Stimulated activated CD4-positive, alpha-beta T cell treated with anti-CD3 and anti-CD28 coated beads, Interleukin-1b, Interleukin-23, amount 100 ng/mL, for 4 hours (primary cell): ENCODE data around the gene ELMOD1.
"Not testable (repeated sequence)": the region's sequence is repeated elsewhere in the genome, so short reads cannot be mapped to it uniquely, and the experiment has no call there.

Experiments used
- DNase-seq, 2 donors: peaks; one replicate each; pipeline ENCODE4 v3.0.0-alpha.2; 2020; ENCODE audit warnings: low read depth in 2 of 2

The ELMOD1 gene

GRCh38 chr11:107590460-107591377 lies at the start of gene ELMOD1:
Gene ELMOD1, plus strand, starts transcription at chr11:107591147. Its CDS starts 27,043 bp downstream, at chr11:107618190.
- DNase-seq = peak in 1 of 2 donors; percentile 30

GRCh38 chr11:107545101-107545514 lies 45.8 kb upstream of the ELMOD1 start:
- DNase-seq = no peak

GRCh38 chr11:107547961-107548360 lies 43.0 kb upstream of the ELMOD1 start:
- no peak for DNase-seq

GRCh38 chr11:107549253-107549953 lies 41.5 kb upstream of the ELMOD1 start:
- DNase-seq = no peak

GRCh38 chr11:107549954-107550285 lies 41.0 kb upstream of the ELMOD1 start:
- DNase-seq = no peak

- DNase-seq = no peak
These were observed 40.6 kb upstream of the ELMOD1 start for GRCh38 chr11:107550304-107550703.

GRCh38 chr11:107561688-107562087 lies 29.3 kb upstream of the ELMOD1 start:
- no peak for DNase-seq

- no peak for DNase-seq
These were observed 28.2 kb upstream of the ELMOD1 start for GRCh38 chr11:107562647-107563208.

- no peak for DNase-seq
These were observed 27.2 kb upstream of the ELMOD1 start for GRCh38 chr11:107563702-107564101.

GRCh38 chr11:107564877-107565218 lies 26.1 kb upstream of the ELMOD1 start:
- no peak for DNase-seq

- DNase-seq = peak; percentile 57
These were observed 25.6 kb upstream of the ELMOD1 start, which contains the start of gene ALKBH8 for GRCh38 chr11:107565219-107565937. Gene ALKBH8, minus strand, starts transcription at chr11:107565735. Its CDS starts 4,842 bp downstream, at chr11:107560893.

GRCh38 chr11:107565955-107566501 lies 24.9 kb upstream of the ELMOD1 start:
- DNase-seq = not testable (repeated sequence)

GRCh38 chr11:107566569-107566968 lies 24.4 kb upstream of the ELMOD1 start:
- DNase-seq = no peak

GRCh38 chr11:107567739-107568335 lies 23.1 kb upstream of the ELMOD1 start:
- no peak for DNase-seq

GRCh38 chr11:107570015-107570414 lies 20.9 kb upstream of the ELMOD1 start:
- DNase-seq = no peak

- DNase-seq = no peak
These were observed 17.5 kb upstream of the ELMOD1 start for GRCh38 chr11:107573438-107573837.

- peak; percentile 40 to 45 for DNase-seq
These were observed 14.2 kb upstream of the ELMOD1 start for GRCh38 chr11:107576497-107577345.

- no peak for DNase-seq
These were observed 13.6 kb upstream of the ELMOD1 start for GRCh38 chr11:107577346-107577711.

GRCh38 chr11:107579169-107579568 lies 11.8 kb upstream of the ELMOD1 start:
- DNase-seq = not testable (repeated sequence)

GRCh38 chr11:107581147-107581546 lies 9.8 kb upstream of the ELMOD1 start:
- no peak for DNase-seq
